ENCODE data around the gene SERINC3.
A peak's percentile ranks its signal among the peaks of the same experiment; 100 is the strongest.
"Not testable (repeated sequence)": the region's sequence is repeated elsewhere in the genome, so short reads cannot be mapped to it uniquely, and the experiment has no call there.

SERINC3 gene

GRCh38 chr20:44521484-44522481, at the start of gene SERINC3:
Gene SERINC3 (minus strand): TSS chr20:44522070. CDS start chr20:44521951, 119 bp downstream.
- peak; percentile 95 for DNase-seq

GRCh38 chr20:44571362-44571988, 49.6 kb upstream of the SERINC3 start:
- DNase-seq = no peak

- DNase-seq = no peak
Measured at GRCh38 chr20:44570367-44570766, 48.5 kb upstream of the SERINC3 start.

- DNase-seq = no peak
Measured at GRCh38 chr20:44566811-44567210, 44.9 kb upstream of the SERINC3 start.

GRCh38 chr20:44566018-44566417, 44.1 kb upstream of the SERINC3 start:
- DNase-seq = no peak

- DNase-seq = no peak
Measured at GRCh38 chr20:44561876-44562275, 40.0 kb upstream of the SERINC3 start.

GRCh38 chr20:44560818-44561217, 38.9 kb upstream of the SERINC3 start:
- DNase-seq = not testable (repeated sequence)

GRCh38 chr20:44560229-44560628, 38.4 kb upstream of the SERINC3 start:
- no peak for DNase-seq

- DNase-seq = no peak
Measured at GRCh38 chr20:44559302-44559701, 37.4 kb upstream of the SERINC3 start.

- no peak for DNase-seq
Measured at GRCh38 chr20:44552950-44553908, 31.4 kb upstream of the SERINC3 start.

GRCh38 chr20:44552568-44552949, 30.7 kb upstream of the SERINC3 start:
- no peak for DNase-seq

- DNase-seq = no peak
Measured at GRCh38 chr20:44552050-44552449, 30.2 kb upstream of the SERINC3 start.

- DNase-seq = no peak
Measured at GRCh38 chr20:44549123-44549522, 27.3 kb upstream of the SERINC3 start.

GRCh38 chr20:44547419-44547818, 25.5 kb upstream of the SERINC3 start:
- no peak for DNase-seq

- DNase-seq = no peak
Measured at GRCh38 chr20:44544263-44544662, 22.4 kb upstream of the SERINC3 start.

- DNase-seq = no peak
Measured at GRCh38 chr20:44543358-44543757, 21.5 kb upstream of the SERINC3 start.

GRCh38 chr20:44542890-44543289, 21.0 kb upstream of the SERINC3 start:
- no peak for DNase-seq

GRCh38 chr20:44541992-44542391, 20.1 kb upstream of the SERINC3 start:
- DNase-seq = no peak

GRCh38 chr20:44540834-44541233, 19.0 kb upstream of the SERINC3 start:
- DNase-seq = no peak

GRCh38 chr20:44537993-44538392, 16.1 kb upstream of the SERINC3 start:
- no peak for DNase-seq

- DNase-seq = no peak
Measured at GRCh38 chr20:44536175-44536574, 14.3 kb upstream of the SERINC3 start.

- no peak for DNase-seq
Measured at GRCh38 chr20:44533928-44534327, 12.1 kb upstream of the SERINC3 start.

- DNase-seq = no peak
Measured at GRCh38 chr20:44532981-44533331, 11.1 kb upstream of the SERINC3 start.

All from right forelimb (tissue), 1 donor.